Nephron progenitor cell (in vitro differentiated cells): Measurements from ENCODE around the gene SUGP1.

Experiments
- DNase-seq: peaks from one replicate; pipeline ENCODE4 v3.0.0; 2021
- H3K27ac Mint-ChIP-seq: 2 replicates; pipeline ENCODE4 v1.8.0; 2021; ENCODE audit warnings: mild to moderate bottlenecking, moderate library complexity, mixed read lengths
- H3K27me3 Mint-ChIP-seq: 2 replicates; pipeline ENCODE4 v1.8.0; 2021; ENCODE audit warnings: mild to moderate bottlenecking, low read depth, mixed read lengths; ENCODE audit not compliant: poor library complexity
- H3K36me3 Mint-ChIP-seq: 2 replicates; pipeline ENCODE4 v1.8.0; 2021; ENCODE audit warnings: low read depth, mixed read lengths
- H3K4me1 Mint-ChIP-seq: 2 replicates; pipeline ENCODE4 v1.8.0; 2021; ENCODE audit warnings: mixed read lengths
- H3K4me3 Mint-ChIP-seq: 2 replicates; pipeline ENCODE4 v1.8.0; 2021; ENCODE audit warnings: mild to moderate bottlenecking, moderate library complexity, mixed read lengths
- H3K9me3 Mint-ChIP-seq: 2 replicates; pipeline ENCODE4 v1.8.0; 2021; ENCODE audit warnings: mild to moderate bottlenecking, moderate library complexity, mixed read lengths
- TF ChIP-seq, protein P1 (sequence below): fragments of 200-600 bp; sonication (generic); IDR thresholded peaks from 2 replicates; pipeline ENCODE4 v1.5.0; 2021; ENCODE audit warnings: antibody characterized with exemption

The SUGP1 gene

GRCh38 chr19:19285686-19286085, 34.6 kb downstream of the SUGP1 start:
- peaks cover 76% of the 10 kb centered on the region for H3K36me3 Mint-ChIP-seq
- H3K9me3 Mint-ChIP-seq, result no peaks in the 10 kb centered on the region
- no peak overlapping the region for H3K4me3 Mint-ChIP-seq
- no peak overlapping the region for H3K27ac Mint-ChIP-seq
- DNase-seq, result no peak
- TF ChIP-seq, protein P1, sequence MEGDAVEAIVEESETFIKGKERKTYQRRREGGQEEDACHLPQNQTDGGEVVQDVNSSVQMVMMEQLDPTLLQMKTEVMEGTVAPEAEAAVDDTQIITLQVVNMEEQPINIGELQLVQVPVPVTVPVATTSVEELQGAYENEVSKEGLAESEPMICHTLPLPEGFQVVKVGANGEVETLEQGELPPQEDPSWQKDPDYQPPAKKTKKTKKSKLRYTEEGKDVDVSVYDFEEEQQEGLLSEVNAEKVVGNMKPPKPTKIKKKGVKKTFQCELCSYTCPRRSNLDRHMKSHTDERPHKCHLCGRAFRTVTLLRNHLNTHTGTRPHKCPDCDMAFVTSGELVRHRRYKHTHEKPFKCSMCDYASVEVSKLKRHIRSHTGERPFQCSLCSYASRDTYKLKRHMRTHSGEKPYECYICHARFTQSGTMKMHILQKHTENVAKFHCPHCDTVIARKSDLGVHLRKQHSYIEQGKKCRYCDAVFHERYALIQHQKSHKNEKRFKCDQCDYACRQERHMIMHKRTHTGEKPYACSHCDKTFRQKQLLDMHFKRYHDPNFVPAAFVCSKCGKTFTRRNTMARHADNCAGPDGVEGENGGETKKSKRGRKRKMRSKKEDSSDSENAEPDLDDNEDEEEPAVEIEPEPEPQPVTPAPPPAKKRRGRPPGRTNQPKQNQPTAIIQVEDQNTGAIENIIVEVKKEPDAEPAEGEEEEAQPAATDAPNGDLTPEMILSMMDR, result no peak
- H3K4me1 Mint-ChIP-seq, result no peaks in the 10 kb centered on the region
- no peaks in the 10 kb centered on the region for H3K27me3 Mint-ChIP-seq

DNA sequence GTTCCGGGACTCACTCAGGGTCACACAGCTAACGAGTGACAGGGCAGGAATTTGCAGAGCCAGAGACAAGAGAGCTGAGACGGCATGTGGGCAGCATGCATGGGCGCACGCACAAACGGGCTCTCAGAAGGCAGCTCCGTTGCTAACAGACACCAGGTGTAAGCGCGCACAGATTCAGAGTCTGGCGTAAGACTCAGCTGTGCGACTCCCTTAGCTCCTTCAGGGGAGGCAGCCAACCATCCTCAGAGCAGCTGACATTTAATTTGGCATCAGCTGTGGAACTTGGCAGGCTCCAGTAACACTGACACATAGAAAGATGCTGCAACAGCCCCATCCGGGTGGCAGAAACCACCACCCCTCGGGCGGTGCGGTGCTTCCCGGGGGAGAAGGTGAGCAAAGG, 39.7 kb downstream of the SUGP1 start:
- TF ChIP-seq, protein P1, result no peak
- Mint-ChIP-seq H3K36me3 (peaks cover 56% of the 10 kb centered on the region), H3K4me3 (no peak overlapping the region), H3K27ac (no peak overlapping the region), H3K27me3 (no peaks in the 10 kb centered on the region), H3K9me3 (no peaks in the 10 kb centered on the region), H3K4me1 (no peaks in the 10 kb centered on the region)
- no peak for DNase-seq

- Mint-ChIP-seq H3K36me3 (peaks cover 49% of the 10 kb centered on the region), H3K4me1 (no peaks in the 10 kb centered on the region), H3K27ac (no peak overlapping the region), H3K27me3 (no peaks in the 10 kb centered on the region), H3K4me3 (no peak overlapping the region), H3K9me3 (no peaks in the 10 kb centered on the region)
- DNase-seq, result no peak
- TF ChIP-seq, protein P1, result no peak
Observed at GRCh38 chr19:19279853-19280252, 40.5 kb downstream of the SUGP1 start.

DNA sequence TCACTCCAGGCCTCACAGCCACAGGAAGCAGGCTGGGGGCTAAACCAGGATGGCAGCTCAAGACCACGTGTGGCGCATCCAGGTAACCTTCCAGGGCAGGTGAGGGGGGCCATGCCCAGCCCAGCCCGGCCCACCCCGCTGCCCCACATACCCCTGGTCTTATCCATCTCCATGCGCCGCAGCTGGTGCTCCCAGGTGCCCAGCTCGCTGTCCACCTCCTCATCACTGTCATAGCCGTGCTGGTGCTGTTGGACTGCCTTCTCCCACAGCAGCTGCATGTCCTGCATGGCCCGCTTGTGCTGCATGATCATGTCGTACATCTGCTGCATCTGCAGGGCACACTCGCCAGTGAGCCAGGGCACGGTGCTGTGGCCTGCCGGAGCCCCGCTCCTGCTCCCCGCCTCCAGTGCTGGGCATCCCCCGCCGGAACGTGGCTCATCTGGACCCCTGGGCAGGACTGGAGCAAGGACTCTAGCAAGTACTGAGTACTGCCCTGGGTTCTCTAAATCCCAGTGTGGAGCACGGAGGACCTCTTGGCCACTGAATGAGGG, 41.2 kb downstream of the SUGP1 start:
- no peak for DNase-seq
- no peaks in the 10 kb centered on the region for H3K9me3 Mint-ChIP-seq
- no peak overlapping the region for H3K27ac Mint-ChIP-seq
- H3K4me3 Mint-ChIP-seq, result no peak overlapping the region
- H3K27me3 Mint-ChIP-seq, result no peaks in the 10 kb centered on the region
- H3K4me1 Mint-ChIP-seq, result no peaks in the 10 kb centered on the region
- TF ChIP-seq, protein P1, result no peak
- H3K36me3 Mint-ChIP-seq, result peaks cover 42% of the 10 kb centered on the region

DNA sequence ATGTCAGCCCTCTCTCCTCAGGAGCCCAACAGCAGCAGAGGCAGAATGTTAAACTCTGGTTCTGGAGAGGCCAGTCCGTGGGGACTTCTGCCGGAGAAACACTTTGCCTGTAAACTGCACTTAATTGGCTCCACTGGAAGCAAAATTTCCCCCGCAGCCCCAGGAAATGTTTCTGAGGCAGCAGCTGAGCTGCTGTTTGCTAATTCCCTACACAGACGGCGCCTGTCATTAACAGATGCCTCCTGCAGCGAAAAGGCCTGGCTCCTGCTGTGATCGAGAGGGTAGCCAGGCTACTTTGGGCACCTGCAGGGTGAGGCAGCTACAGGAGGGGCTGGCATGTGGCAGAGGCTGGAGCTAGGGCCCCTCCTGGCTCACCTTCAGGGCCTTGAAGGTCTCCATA, 42.0 kb downstream of the SUGP1 start:
- no peaks in the 10 kb centered on the region for H3K9me3 Mint-ChIP-seq
- H3K4me3 Mint-ChIP-seq, result no peak overlapping the region

GRCh38 chr19:19276851-19277250, 43.5 kb downstream of the SUGP1 start:
- DNase-seq, result no peak
- Mint-ChIP-seq H3K27ac (no peak overlapping the region), H3K4me3 (no peak overlapping the region), H3K36me3 (peaks cover 24% of the 10 kb centered on the region), H3K9me3 (no peaks in the 10 kb centered on the region), H3K4me1 (peaks cover 14% of the 10 kb centered on the region), H3K27me3 (no peaks in the 10 kb centered on the region)
- TF ChIP-seq, protein P1, result no peak

More for the DNA sequence above, 42.0 kb downstream of the SUGP1 start:
- Mint-ChIP-seq H3K27ac (no peak overlapping the region), H3K27me3 (no peaks in the 10 kb centered on the region), H3K4me1 (peaks cover 5% of the 10 kb centered on the region), H3K36me3 (peaks cover 35% of the 10 kb centered on the region)
- no peak for DNase-seq
- TF ChIP-seq, protein P1, result no peak
